Left colon (tissue), 2 donors: Measurements from ENCODE around the gene EXD3. TPM values are rescaled to one million over a fixed set of nuclear protein-coding genes. Genes with fewer than 3 reads are reported as not detected.

Source experiments
- ATAC-seq: fragments of 200-7000 bp; cut with Tn5 transposase; one replicate; pipeline ENCODE4 v1.9.1; 2020; ENCODE audit warnings: mild to moderate bottlenecking, moderate library complexity
- DNase-seq, 2 donors: peaks; one replicate each; pipeline ENCODE4 v3.0.0-alpha.2; 2020
- intact Hi-C, 2 donors: fragments of 100-400 bp; cut with DNase I in 1 of 2; cut with micrococcal nuclease in 1 of 2; formaldehyde crosslinking; loops; one replicate each; pipeline versions ENCODE4 v1.11.2 to v1.14.0; 2022; cut with DNase I, micrococcal nuclease
- total RNA-seq, 2 donors: library from RNA; stranded (reverse); fragmentation: NEBNext Ultra II Directional; extraction: Animal tissue kit (Norgen Biotek cat#: 25700); gene quantifications; one replicate each; pipeline ENCODE4 v1.2.1, GENCODE V29; 2021
- donor health status: DM: no; HTN: no; CAD: no.
- donor health status: DM: yes; HTN: yes; CAD: no.

Gene EXD3
- total RNA-seq, 2 donors from 2014 or later = 44.1 to 57.3 TPM

DNA sequence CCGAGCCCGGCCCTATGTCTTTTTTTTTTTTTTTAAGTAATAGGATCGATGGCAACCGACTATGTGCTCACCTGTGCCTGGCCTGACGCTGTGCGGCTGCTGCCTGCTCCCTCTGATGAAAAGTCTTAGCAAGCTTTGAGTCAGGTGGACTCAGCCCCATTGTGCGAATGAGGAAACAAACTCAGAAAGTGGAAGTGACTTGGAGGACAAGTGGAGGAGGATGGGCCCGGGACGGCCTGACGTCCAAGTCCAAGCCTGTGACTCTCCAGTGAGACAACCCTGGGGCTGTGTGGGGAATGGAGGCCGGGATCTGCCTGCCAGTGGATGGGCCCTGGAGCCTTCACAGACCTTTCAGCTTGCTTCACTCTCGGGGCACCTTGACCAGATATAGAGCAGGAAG is 57.9 kb downstream of the EXD3 start:
- intact Hi-C loops = no loop called here
- no peak for ATAC-seq
- DNase-seq = no peak

DNA sequence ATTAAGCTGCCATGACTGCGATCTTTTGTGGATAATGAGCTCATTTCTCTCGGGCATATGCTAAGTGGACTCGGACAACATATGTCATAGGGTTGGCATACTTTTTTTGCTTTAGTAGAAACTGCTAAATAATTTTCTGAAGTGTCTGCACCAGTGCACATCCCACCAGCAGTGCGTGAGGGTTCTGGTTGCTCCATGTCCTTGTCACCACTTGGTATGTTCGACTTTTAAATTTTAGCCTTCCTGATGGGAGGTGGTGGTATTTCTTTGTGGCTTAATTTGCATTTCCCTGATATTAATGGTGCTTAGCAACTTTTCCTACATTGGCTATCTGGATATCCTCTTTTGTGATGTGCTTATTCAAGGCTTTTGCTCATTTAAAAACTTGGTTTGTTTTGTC is 63.1 kb downstream of the EXD3 start:
- DNase-seq (no peak), ATAC-seq (no peak)
- intact Hi-C loops = no loop called here

DNA sequence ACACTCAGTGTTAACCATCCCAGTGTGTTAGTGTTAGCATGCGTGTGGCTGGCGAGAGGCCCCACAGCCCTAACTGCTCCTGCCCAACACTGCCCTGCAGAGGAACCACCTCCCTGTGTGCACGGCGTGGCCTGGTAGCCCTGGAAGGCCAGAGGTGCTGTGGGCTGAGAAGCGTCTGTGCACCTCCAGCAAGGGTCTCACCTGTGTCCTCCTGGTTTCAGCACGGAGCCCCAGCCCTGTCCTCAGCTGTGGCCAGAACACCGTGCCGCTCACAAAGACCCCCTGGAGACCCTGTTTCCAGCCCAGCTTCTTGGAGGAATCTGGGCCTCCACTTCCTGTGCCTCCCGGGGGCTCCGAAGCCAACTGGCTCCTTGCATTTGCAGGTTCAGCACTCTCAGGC is 64.8 kb downstream of the EXD3 start:
- no peak for DNase-seq
- ATAC-seq = no peak

DNA sequence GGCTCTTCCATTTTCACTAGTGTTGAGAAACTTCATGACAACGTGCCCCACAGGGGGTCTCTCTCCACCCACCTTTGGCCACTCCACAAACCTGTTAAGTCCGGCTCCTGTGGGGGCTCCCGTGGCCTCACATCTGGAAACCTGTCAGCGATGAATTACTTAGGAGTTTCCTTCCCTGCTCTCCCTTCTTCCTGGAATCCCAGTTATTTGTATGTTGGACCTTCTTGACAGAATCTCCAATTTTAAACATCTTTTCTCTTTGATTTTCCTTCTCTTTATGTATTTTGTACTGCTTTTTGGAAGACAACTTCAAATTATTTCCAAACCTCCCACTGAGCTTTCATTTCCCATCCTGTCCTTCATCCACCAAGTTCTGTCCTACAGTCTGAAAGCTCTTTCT is 65.8 kb downstream of the EXD3 start:
- DNase-seq = no peak
- ATAC-seq = no peak
- intact Hi-C loops = no loop called here

More for the DNA sequence above, 64.8 kb downstream of the EXD3 start:
- intact Hi-C loops = no loop called here

DNA sequence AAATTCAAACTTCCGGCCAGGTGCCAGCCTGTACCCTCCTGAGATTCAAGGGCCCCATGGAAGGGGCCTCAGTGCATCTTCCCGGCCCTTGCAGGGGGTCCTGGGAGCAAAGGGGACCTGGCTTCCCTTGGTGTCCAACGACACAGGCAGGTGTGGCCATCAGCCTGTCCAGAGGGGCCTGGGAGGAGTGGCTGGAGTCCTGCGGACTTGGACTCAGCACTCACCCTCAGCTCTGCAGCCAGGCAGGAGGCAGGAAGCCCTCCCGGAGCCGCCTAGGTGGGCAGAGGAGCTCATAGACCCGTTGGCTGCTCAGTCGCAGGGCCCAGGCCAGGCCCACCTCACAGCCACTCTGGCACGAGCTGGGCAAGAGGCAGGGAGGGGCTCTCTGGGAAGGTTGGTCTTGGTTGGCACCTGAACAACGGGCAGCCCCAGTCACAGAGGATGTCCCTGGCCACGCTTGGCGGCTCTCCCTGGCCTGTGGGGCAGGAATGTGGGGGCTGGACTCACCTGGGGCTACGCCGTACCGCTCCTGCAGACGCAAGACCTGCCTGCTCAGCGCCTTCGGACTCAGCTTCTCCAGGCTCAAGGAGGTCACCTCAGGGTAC is 67.1 kb downstream of the EXD3 start:
- DNase-seq = no peak
- no peak for ATAC-seq

DNA sequence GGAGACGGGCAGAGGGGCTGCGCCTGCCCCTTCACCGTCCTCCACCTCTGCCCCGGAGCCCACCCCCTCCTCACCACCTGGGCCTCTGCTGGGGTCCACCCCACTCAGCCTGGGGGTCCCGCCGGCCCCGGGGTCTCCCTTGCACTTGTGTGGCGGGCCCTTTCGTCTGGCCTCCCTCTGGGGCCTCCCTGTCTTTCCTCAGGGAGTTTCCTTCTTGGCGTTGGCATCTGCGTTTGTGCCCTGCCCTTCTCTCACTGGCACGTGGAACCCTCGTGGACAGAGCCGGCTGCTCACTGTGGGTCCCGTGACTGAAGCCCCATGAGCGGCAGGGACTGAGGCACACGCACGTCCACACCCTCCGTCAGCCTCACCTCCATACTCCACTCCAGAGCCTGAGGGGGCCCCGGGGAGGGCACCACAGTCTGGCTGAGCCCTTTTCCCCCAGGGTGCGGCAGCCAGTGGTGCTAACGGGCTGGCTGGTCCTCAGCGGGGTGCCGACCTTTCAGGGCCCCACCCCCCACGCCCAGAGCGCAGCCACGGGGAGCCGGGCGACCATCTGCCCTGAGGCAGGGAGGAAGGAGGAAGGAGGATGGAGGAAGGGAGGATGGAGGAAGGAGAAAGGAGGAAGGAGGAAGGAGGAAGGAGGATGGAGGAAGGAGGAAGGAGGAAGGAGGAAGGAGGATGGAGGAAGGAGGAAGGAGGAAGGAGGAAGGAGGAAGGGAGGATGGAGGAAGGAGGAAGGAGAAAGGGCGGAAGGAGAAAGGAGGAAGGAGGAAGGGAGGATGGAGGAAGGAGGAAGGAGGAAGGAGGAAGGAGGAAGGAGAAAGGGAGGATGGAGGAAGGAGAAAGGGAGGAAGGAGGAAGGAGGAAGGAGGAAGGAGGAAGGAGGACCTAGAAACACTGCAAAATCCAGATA is 67.9 kb downstream of the EXD3 start:
- intact Hi-C loops = no loop called here
- ATAC-seq (no peak), DNase-seq (no peak)

More for the DNA sequence above, 67.1 kb downstream of the EXD3 start:
- intact Hi-C loops = no loop called here

DNA sequence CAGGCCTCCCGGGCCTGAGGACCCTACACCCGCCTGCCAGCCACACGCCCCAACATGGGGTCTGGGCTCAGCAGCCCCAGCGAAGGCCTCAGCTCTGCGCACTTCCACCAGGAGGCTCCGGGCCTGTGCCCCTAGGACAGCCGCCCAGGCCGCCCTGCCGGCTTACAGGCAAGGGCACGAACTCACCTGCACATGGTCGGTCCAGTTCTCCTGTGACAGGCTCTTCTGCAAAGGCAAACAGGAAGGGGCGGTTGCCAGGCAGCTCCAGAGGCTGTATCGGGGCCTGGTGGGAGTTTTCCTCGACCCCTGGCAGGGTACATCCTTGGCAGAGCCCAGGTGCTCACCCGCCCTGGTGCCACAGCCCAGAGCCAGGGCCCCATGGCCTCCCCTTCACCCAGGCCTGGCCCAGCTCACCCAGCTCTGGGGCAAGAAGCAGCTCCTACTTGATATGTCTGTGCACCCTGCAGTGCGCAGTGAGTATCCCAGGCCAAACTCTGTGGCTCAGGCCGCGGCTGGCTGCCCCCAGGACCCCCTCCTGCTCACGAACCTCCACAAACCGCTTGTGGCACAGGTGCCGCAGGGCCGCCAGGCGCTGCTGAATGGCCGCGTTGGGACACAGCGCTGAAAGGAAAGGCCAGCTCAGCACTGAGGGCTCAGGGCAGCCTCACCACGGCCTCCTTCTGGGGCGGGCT is 68.7 kb downstream of the EXD3 start:
- ATAC-seq (peak; percentile 19), DNase-seq (no peak)
- intact Hi-C loops = no loop called here

DNA sequence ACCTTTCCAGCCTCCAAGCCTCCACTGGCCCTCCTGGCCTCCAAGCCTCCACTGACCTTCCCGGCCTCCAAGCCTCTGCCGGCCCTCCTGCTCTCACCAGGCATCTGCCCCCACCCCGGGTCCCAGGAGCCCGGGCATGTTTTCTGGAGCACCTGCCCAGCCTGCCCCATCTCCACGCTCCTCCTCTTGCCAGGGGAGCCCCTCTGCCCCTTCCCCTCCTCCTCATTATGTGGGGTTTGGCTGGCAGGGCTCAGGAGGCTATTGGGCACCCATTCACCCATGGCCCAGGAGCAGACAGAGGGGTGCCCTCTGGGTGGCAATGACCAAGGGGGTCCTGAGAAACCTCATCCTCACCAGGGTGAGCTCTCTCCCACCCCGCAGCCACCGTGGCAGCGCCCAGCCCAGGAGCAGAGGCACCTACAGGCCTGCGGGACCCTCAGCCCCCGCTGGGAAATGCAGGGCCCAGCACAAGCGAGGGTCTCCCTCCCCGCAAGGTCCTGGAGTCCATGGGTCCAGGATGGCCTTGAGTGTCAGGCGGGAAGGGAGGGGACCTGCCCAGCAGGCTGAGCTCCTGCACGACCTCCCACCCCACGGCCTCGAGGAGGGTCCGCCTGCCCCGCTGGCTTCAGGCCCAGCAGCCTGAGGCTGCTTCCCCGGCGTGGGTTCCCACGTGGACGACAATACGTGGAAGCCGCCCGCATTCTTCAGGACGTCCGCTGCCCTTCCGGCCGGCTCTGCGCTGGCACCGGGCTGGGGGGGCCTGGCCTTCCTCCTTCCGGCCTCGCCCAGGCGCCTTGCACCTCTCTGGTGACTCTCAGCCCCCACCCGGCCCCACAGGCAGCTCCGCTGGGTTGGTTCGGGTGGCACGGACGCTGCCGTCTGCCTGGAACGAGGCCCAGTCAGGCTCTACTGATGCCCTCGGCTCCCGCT is 69.5 kb downstream of the EXD3 start:
- peak; percentile 3 for ATAC-seq
- intact Hi-C loops = no loop called here
- DNase-seq = no peak

DNA sequence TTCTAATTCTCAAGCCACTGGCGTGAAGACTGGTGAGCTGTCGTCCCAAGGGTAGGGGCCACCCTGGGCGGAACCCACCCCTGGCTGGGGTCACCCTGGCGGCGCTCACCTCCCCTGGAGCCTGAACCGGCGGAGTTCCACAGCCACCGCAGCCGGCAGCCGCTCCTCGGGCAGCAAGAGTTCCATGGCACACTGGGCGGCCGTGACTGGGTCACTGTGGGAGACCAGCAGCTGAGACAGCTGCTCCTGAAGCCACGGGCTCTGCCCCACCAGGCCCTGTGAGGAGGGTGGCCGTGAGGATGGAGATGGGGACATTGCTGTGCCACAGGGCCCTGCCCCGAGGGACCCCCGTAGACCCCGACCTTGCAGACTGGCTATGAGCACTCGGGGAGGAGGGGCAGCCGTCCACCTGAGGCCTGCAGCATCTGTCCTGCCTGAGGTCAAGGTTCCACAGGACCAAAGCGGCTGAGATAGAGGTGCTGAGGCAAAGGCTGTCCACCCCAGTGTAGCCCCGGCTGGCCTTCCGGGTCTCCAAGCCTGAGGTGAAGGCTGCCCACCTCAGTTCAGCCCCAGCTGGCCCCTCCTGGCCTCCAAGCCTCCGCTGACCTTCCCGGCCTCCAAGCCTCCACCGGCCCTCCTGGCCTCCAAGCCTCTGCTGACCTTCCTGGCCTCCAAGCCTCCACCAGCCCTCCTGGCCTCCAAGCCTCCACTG is 70.3 kb downstream of the EXD3 start:
- no peak for DNase-seq
- intact Hi-C loops = no loop called here
- ATAC-seq = peak; percentile 19

GRCh38 chr9:137351781-137352501 is 71.0 kb downstream of the EXD3 start:
- ATAC-seq (peak; percentile 10), DNase-seq (no peak)
- intact Hi-C loops = no loop called here

DNA sequence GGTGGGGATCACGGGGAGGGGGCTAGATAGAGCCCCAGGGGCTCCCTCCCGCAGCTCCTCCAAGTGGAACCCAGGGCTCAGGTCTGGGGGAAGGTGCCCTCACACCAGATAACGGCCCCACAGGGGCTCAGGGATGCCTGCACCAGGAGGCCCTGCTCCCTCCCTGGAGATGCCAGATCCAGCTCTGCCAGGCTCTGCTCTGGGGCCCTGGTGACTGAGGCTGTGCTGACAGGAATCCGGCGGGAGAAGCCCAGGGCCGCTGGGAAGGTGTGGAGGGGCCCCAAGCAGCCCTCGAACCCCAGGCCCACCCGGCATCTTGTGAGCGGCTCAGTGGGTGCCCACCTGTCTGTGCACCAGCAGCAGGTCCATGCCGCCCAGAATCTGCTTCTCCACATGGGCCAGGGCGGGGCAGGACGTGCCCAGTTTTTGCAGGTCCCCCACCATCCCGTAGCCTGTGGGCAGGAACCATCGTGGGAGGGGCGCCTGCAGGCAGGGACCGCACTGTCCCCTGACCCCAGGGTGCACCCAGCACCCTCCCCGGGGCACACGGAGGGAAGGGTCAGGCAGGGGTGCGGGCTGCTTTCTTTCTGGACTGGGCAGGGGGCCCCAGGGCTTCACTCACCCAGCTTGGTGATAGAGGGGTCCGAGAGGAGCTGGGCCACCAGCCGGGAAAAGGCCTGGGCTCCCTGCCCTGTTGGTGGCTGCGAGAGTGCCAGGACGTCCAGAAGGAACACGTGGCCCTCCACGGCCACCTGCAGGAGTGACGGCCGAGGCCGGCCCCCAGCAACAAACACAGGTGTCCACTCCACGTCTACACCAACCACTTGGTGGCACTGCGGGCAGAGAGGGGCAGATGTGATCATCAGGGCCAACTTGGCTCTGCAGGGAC is 72.0 kb downstream of the EXD3 start:
- intact Hi-C loops = no loop called here
- ATAC-seq = peak; percentile 23
- DNase-seq = no peak

- ATAC-seq = no peak
- no peak for DNase-seq
- intact Hi-C loops = no loop called here
Measured at GRCh38 chr9:137349471-137350033, 73.4 kb downstream of the EXD3 start.

DNA sequence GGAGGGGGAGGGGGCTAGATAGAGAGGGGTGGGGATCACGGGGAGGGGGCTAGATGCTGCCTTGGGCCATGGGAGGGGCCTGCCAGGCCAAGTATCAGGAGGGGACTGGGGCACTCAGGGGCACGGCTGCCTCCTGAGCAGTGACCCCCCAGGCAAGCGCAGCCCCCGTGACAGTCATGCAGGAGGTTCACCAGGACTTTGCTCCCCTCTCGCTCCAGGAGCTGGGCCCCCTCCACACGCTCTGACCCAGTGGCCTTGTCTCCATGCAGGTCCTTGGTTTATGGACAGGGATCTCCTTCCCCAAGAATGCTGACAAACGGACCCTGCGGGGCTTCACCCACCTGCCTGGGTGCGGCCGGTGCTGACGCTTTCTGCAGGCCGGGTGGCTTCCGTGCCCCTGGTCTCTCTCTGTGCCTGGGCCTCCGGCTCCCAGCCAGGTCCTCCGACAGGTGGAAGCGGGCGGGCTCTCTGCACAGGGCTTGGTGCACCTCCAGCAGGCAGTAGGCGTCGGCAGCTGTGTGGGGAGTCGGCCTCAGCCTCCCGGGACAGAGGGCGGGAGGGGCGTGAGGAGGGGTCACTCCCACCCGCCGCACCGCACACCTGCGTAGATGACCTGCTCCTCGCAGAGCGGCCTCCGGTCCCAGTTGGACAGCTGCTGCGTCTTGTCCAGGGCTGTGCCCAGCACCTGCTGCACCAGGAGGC is 74.0 kb downstream of the EXD3 start:
- ATAC-seq = no peak

GRCh38 chr9:137347928-137348327 is 75.0 kb downstream of the EXD3 start:
- intact Hi-C loops = no loop called here
- no peak for DNase-seq
- ATAC-seq = no peak

More for the DNA sequence above, 74.0 kb downstream of the EXD3 start:
- intact Hi-C loops = no loop called here
- DNase-seq = no peak

DNA sequence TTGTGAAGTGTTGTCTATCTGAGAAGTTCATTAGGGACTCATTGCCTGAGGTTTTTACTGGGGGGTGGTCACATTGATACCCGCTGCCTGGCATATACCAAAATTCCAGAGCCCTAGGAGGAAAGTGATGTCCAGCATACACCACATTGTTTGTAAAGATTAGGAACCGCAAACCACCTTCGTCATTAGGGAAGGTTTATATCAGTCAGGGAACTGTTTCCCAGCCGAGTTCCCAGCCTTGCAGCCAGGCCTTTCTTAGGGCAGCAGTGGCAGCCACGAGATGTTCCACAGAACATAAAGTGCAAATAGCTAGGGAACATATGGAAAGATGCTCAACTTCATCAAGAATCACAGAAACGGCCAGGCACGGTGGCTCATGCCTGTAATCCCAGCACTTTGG is 80.5 kb downstream of the EXD3 start:
- intact Hi-C loops = no loop called here
- ATAC-seq (no peak), DNase-seq (no peak)

- intact Hi-C loops = no loop called here
- ATAC-seq (no peak), DNase-seq (no peak)
Measured at GRCh38 chr9:137341227-137341626, 81.7 kb downstream of the EXD3 start.
